GM12873 (cell line): ENCODE results near the gene C10orf105.

ENCODE experiments used
- CTCF ChIP-seq: IDR thresholded peaks from 2 replicates; pipeline ENCODE4 v1.5.1; 2012; ENCODE audit warnings: low read depth, mild to moderate bottlenecking, moderate library complexity, low read length, control low read depth; ENCODE audit not compliant: insufficient read depth; ENCODE audit errors: missing control alignments

Gene C10orf105

GRCh38 chr10:71717056-71717455 is 2.5 kb downstream of the C10orf105 start:
- TF ChIP-seq CTCF, result no peak

- TF ChIP-seq CTCF, result no peak
These were observed 3.2 kb downstream of the C10orf105 start for GRCh38 chr10:71716426-71716825.

GRCh38 chr10:71715860-71716259 is 3.7 kb downstream of the C10orf105 start:
- no peak for TF ChIP-seq CTCF

- no peak for TF ChIP-seq CTCF
These were observed 4.6 kb downstream of the C10orf105 start for GRCh38 chr10:71715026-71715425.

GRCh38 chr10:71714592-71714991 is 5.0 kb downstream of the C10orf105 start:
- no peak for TF ChIP-seq CTCF

- TF ChIP-seq CTCF, result no peak
These were observed 5.6 kb downstream of the C10orf105 start for GRCh38 chr10:71714031-71714410.

- no peak for TF ChIP-seq CTCF
These were observed 6.2 kb downstream of the C10orf105 start for GRCh38 chr10:71713135-71714030.
